HG02943 (cell line): ENCODE measurements around the gene COPS7A.

Source experiments
- ATAC-seq: cut with Tn5 transposase; IDR thresholded peaks from one replicate; pipeline ENCODE4 v1.9.1; 2021; ENCODE audit warnings: mild to moderate bottlenecking, low read depth, moderate library complexity; ENCODE audit not compliant: unreplicated experiment

COPS7A gene

GRCh38 chr12:6747216-6747615, 23.4 kb downstream of the COPS7A start:
- no peak for ATAC-seq

DNA sequence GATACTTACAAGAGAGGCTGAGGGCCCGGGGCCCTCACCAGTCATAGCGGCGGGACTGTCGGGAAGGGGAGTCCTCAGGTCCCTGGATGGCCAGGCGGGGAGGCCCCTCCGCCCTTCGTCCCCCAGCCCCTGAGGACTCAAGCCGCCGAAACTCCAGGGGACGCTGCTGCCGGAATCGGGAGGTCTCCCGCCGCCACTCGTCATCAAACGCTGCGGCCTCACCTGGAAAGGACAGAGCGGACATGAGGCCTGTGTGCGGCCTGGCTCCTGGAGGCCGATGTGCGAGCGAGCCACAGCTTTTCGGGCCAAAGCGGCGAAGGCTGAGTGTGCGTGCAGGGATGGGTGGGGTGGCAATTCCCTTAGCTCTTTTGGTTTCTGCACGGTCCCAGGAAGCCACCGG, 24.9 kb downstream of the COPS7A start:
- no peak for ATAC-seq

- no peak for ATAC-seq
Measured at GRCh38 chr12:6750506-6750905, 26.7 kb downstream of the COPS7A start.

- no peak for ATAC-seq
Measured at GRCh38 chr12:6751767-6752166, 27.9 kb downstream of the COPS7A start.

GRCh38 chr12:6752167-6752920, 28.5 kb downstream of the COPS7A start:
- no peak for ATAC-seq

- peak; percentile 89 for ATAC-seq
Measured at GRCh38 chr12:6752921-6753771, 29.3 kb downstream of the COPS7A start, which contains the start of gene MLF2. TSS of gene MLF2 (minus strand) at chr12:6753141. CDS start at chr12:6752334, 807 bp downstream.

DNA sequence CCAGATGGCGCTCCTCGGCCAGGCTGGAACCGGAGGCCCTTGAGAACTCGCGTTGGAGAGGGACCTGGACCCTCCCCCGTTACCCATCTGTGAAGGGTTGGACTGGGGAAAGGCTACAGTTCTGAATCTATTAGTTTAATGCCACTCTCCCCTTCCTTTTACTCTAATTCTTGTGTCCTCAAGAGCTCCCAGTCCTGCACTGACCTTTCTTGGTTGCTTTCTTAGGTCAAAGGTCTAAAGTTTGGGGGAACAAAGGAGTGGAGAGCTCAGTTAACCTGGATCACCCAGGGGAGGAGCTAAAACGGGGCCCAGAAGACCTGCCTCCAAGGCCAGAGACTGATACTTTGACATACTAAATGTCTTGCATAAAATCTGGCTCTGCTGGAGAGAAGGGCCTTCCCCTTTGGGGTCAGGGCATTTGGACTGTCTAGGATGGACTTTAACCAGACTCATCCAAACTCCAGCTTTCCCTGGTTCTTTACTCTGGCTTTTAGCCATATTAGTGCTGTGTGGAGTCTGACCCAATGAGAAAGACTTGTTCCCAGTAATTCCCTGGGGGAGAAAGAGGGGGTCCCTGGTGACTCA, 30.0 kb downstream of the COPS7A start:
- ATAC-seq: no peak

DNA sequence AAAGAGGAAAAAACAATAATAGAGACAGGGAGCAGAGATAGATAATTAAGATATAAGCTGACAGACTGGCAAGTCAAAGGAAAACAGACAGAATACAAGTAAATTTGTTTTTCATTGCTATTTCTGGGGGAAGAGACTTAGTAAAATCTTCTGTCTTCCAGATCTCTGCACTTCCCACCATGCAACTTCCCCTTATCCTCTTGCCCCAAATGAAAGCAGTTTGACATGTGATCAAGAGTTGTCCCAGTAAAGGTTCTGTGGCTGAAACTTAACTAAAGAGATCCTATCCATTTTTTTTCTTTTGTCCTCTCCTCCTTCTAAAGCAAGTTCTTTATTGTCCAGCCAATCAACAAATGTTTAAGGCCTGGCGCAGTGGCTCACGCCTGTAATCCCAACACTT, 30.6 kb downstream of the COPS7A start:
- no peak for ATAC-seq

- no peak for ATAC-seq
Measured at GRCh38 chr12:6757028-6757690, 33.3 kb downstream of the COPS7A start.

DNA sequence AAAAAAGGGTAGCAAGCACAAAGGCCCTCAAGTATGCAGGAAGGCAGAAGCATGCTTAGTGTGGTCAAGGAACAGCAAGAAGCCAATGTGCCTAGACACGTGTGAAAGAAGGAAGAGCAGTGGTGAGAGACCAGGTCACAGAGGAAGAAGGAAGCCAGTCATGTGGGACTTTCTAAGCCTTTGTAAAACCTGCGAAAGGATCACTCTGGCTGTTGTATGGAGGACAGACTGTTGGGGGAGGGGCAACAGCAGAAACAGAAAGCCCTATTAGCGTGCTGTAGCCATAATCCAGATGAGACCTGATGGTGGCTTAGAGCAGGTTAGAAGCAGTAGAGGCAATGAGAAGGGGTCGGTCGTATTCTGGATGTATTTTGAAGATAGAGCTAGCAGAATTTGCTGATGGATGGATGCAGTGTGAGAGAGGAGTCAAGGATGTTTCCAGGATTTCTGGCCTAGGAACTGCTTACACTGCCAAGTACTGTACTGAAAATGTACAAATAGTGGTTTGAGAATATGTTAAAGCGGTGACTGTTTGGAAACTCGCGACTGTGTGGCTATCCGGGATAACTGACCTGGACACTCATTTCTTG, 34.8 kb downstream of the COPS7A start:
- ATAC-seq: no peak

- ATAC-seq: no peak
Measured at GRCh38 chr12:6759741-6760140, 35.9 kb downstream of the COPS7A start.

DNA sequence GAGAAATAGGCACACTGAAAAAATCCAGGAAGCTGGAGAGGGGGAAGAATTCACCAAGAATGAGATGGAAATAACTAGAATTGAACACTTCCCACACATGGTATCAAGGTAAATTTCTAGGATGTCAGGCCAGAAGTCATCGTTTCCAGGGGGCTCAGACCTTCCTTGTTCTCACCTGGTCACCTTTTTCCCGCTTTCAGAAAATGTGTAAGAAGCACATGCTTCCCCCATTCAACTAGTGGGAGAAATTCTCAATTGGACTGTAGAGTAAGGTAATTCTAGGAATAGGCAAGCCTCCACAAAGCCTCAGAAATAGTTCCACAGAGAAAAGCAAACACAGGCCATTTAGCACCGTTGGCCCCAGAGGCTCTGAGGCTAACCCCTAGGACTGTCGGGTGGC, 39.5 kb downstream of the COPS7A start:
- ATAC-seq: no peak

- peak; percentile 72 for ATAC-seq
Measured at GRCh38 chr12:6764011-6764828, 40.4 kb downstream of the COPS7A start.

- ATAC-seq: no peak
Measured at GRCh38 chr12:6765048-6765633, 41.3 kb downstream of the COPS7A start.

DNA sequence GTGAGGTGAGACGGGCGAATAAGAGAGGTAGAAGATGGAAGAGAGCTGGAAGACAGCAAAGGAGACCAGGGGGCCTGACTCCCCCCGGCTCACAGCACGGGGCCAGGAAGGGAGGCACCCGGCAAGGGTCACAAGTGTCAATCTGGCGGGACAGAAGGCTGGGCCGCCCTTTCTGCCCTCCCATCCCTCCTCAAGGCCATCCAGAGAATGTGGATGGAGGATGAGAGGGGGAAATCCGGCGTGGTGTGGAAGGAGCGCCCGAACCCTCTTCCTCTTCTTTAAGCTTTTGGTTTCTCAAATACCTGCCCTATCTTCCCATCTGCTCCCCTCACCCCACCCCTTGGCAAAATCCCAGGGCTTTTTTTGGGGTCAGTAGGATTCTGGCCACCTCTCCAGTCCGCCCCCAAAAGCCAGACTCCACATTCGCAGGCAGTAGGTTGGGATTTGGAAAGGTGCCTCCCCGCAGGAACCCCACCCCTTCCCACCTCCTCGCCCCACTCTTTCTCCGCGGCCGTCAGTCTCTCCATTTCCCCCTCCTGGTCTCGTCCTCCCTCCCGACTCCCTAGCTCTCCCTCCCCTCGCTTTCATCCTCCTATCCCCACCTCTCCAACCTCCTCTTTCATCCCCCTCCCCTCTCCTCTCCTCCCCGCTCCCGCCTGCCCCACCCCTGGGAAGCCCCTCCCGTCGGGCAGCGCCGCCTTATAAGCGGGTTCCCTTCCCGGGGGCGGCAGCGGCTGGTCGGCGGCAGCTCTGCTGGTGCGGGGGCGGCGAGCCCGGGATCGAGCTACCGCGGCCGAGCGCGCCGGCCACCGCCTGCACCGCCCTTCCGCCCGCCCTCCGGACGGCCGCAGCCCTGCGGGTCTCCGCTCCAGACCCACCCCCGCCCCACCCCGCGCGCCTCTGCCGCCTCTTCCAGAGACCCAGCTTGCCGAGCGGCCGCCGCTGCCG, 42.1 kb downstream of the COPS7A start, which contains the start of gene PTMS:
Gene PTMS (plus strand): TSS at position 730 of the 948 bp plus-strand sequence. CDS start 343 bp downstream, outside the sequence.
- ATAC-seq: no peak

- ATAC-seq: no peak
Measured at GRCh38 chr12:6766651-6767349, 43.0 kb downstream of the COPS7A start.
